ENCODE results near the gene GAREM2. TPM values are rescaled to one million over a fixed set of nuclear protein-coding genes. Genes with fewer than 3 reads are reported as not detected.
"Not testable (repeated sequence)": the region's sequence is repeated elsewhere in the genome, so short reads cannot be mapped to it uniquely, and the experiment has no call there.

Gene GAREM2
- total and polyA plus RNA-seq, 3 experiments from 2014 or later = 3.1 to 3.3 (median 3.2) TPM

DNA sequence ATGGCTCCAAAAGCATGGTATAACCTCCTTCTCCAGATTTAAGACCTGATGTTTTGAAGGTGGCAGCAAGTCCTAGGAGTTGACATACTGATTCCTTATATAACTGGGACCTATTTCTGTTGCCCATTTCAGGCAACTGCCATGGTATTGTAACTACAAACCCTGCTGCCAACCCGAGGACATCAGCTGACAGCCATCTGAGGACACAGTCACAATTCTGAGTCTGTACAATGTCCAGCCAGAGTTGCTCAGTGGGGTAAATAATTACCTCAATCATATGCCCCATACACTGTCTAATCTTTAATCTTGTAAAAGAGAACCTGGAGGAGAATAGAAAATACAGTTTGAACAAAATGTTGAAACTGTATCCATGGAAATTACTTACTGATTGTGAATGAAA, 8.7 kb upstream of the GAREM2 start:
- H3K4me3 ChIP-seq (ENCODE audit: low read length) = no peak overlapping the region
- CTCF ChIA-PET = no interaction called here
- POLR2A ChIA-PET = no interaction called here
- H3K27me3 Mint-ChIP-seq = no peaks in the 10 kb centered on the region
- no peak overlapping the region for H3K27ac Mint-ChIP-seq
- no peaks in the 10 kb centered on the region for H3K9me3 ChIP-seq (ENCODE audit: low read length)
- H3K27ac ChIP-seq (ENCODE audit: low read depth, low read length) = no peak overlapping the region
- H3K36me3 ChIP-seq (ENCODE audit: insufficient read depth, low read length) = no peaks in the 10 kb centered on the region
- H3K27me3 ChIP-seq (ENCODE audit: insufficient read depth, low read length, poor library complexity, severe bottlenecking) = no peaks in the 10 kb centered on the region
- H3K4me3 Mint-ChIP-seq = no peak overlapping the region
- peaks cover 0 to 3% (median 0%) of the 10 kb centered on the region in 3 donors for H3K36me3 Mint-ChIP-seq
- no peaks in the 10 kb centered on the region for H3K9me3 Mint-ChIP-seq
- H3K4me1 Mint-ChIP-seq = no peaks in the 10 kb centered on the region
- no peaks in the 10 kb centered on the region for H3K4me1 ChIP-seq (ENCODE audit: insufficient read depth, low read length)
- no peak for DNase-seq

DNA sequence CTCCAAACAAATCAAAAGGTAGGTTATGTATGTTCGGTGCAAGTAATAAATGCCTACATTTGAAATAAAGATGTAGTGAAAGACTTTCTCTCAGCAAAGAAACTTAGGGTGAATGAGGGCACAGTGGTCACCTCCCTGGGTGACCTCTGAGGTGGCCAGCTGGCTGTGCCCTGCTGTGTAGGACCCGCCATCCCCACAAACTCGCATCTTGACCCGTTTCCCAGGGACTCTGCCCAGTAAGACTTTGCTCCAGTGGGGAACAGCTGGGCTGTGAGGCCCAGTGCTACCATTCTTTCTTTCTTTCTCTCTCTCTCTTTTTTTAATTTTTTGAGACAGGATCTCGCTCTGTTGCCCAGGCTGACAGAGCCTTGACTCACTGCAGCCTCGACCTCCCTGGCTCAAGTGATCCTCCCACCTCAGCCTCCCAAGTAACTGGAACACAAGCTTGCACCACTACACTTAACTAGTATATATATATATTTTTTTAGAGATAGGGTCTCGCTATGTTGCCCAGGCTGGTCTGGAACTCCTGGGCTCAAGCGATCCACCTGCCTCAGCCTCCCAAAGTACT, 8.2 kb upstream of the GAREM2 start:
- H3K4me3 ChIP-seq (ENCODE audit: low read length) = no peak overlapping the region
- no peaks in the 10 kb centered on the region for H3K36me3 ChIP-seq (ENCODE audit: insufficient read depth, low read length)

DNA sequence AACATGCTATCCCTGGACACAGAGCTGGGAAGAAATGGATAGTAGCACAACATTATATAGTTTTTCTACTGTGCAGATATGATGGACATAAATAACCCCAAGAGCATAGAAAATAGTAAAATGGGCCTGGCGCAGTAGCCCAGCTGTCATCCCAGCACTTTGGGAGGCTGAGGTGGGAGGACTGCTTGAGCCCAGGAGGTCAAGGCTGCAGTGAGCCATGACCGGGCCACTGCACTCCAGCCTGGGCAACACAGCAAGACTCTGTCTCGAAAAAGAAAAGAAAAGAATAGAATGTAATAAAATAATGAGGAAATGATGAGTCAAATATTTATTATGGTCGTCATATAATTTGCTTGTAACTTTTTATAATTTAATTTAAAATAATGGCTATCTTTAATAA, 7.5 kb upstream of the GAREM2 start:
- no peak overlapping the region for H3K27ac ChIP-seq (ENCODE audit: low read depth, low read length)
- H3K4me1 Mint-ChIP-seq = no peaks in the 10 kb centered on the region
- H3K9me3 Mint-ChIP-seq = no peaks in the 10 kb centered on the region
- peaks cover 0 to under 1% (median 0%) of the 10 kb centered on the region in 3 donors for H3K36me3 Mint-ChIP-seq
- H3K4me3 Mint-ChIP-seq = no peak overlapping the region
- peaks cover 2 to 3% of the 10 kb centered on the region in 2 donors for H3K27me3 Mint-ChIP-seq
- POLR2A ChIA-PET = no interaction called here
- H3K27me3 ChIP-seq (ENCODE audit: insufficient read depth, low read length, poor library complexity, severe bottlenecking) = no peaks in the 10 kb centered on the region
- H3K27ac Mint-ChIP-seq = no peak overlapping the region
- H3K4me1 ChIP-seq (ENCODE audit: insufficient read depth, low read length) = no peaks in the 10 kb centered on the region
- H3K36me3 ChIP-seq (ENCODE audit: insufficient read depth, low read length) = no peaks in the 10 kb centered on the region
- H3K4me3 ChIP-seq (ENCODE audit: low read length) = no peak overlapping the region
- DNase-seq = no peak
- CTCF ChIA-PET = interaction anchor here (1.2 kb wide), 1 partner anchor 77 kb away, joined by 3 read pairs; no protein-coding TSS in a partner anchor
- H3K9me3 ChIP-seq (ENCODE audit: low read length) = no peaks in the 10 kb centered on the region

More for the DNA sequence above, 8.2 kb upstream of the GAREM2 start:
- Mint-ChIP-seq H3K36me3 (peaks cover 0 to 3% (median 0%) of the 10 kb centered on the region in 3 donors), H3K27ac (no peak overlapping the region), H3K9me3 (no peaks in the 10 kb centered on the region), H3K4me1 (no peaks in the 10 kb centered on the region), H3K27me3 (peaks cover 2% of the 10 kb centered on the region in 2 donors), H3K4me3 (no peak overlapping the region)
- ChIA-PET CTCF (no interaction called here), POLR2A (no interaction called here)
- Histone ChIP-seq H3K27me3 (ENCODE audit: insufficient read depth, low read length, poor library complexity, severe bottlenecking) (no peaks in the 10 kb centered on the region), H3K27ac (ENCODE audit: low read depth, low read length) (no peak overlapping the region), H3K4me1 (ENCODE audit: insufficient read depth, low read length) (no peaks in the 10 kb centered on the region), H3K9me3 (ENCODE audit: low read length) (no peaks in the 10 kb centered on the region)
- DNase-seq = no peak

DNA sequence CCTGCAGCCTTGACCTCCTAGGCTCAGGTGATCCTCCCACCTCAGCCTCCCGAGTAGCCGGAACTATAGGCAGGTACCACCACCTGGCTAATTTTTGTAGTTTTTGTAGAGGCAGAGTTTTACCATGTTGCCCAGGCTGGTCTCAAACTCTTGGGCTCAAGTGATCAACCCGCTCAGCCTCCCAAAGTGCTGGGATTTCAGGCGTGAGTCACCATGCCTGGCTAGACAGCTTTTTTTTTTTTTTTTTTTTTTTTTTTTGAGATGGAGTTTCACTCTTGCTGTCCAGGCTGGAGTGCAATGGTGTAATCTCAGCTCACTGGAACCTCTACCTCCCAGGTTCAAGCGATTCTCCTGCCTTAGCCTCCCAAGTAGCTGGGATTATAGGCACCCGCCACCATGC, 6.3 kb upstream of the GAREM2 start:
- ChIA-PET POLR2A (interaction anchor here (0.7 kb wide), 1 partner anchor 1706 kb away, joined by 9 read pairs; no protein-coding TSS in a partner anchor), CTCF (interaction anchor here (1.2 to 2.5 kb wide), 2 partner anchors 18 to 78 kb away, joined by 3 to 7 read pairs; no protein-coding TSS in a partner anchor)
- H3K36me3 ChIP-seq (ENCODE audit: insufficient read depth, low read length); H3K27ac Mint-ChIP-seq; H3K9me3 ChIP-seq (ENCODE audit: low read length); H3K27me3 ChIP-seq (ENCODE audit: insufficient read depth, low read length, poor library complexity, severe bottlenecking); H3K27ac ChIP-seq (ENCODE audit: low read depth, low read length); H3K4me3 Mint-ChIP-seq; H3K4me3 ChIP-seq (ENCODE audit: low read length); DNase-seq; H3K9me3 Mint-ChIP-seq; H3K4me1 Mint-ChIP-seq; H3K4me1 ChIP-seq (ENCODE audit: insufficient read depth, low read length); H3K36me3 Mint-ChIP-seq: not testable (repeated sequence)
- H3K27me3 Mint-ChIP-seq = peaks cover 2 to 11% of the 10 kb centered on the region in 2 donors

DNA sequence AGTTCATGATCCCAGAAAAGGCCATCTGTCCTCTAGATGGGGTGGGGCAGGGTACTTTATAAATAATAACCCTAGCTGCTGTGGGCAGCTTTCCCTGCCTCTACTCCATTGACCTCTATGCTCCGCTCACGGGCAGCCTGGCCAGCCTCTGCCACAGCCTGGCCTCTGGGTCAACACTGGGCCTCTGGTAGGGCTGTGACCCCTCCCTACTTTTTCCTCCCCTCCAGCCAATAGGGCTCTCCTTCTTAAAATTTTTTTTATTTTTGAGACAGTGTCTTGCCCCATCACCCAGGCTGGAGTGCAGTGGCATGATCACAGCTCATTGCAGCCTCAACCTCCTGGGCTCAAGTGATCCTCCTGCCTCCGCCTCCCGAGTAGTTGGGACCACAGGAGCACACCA, 4.1 kb upstream of the GAREM2 start:
- no peaks in the 10 kb centered on the region for H3K9me3 ChIP-seq (ENCODE audit: low read length)
- peaks cover 10 to 19% of the 10 kb centered on the region in 2 donors for H3K27me3 Mint-ChIP-seq
- H3K4me1 Mint-ChIP-seq = peaks cover 9 to 10% (median 9%) of the 10 kb centered on the region in 3 donors
- H3K4me3 Mint-ChIP-seq = no peak overlapping the region
- ChIA-PET CTCF (interaction anchor here (1.1 kb wide), 1 partner anchor 177 kb away, joined by 4 read pairs; no protein-coding TSS in a partner anchor), POLR2A (no interaction called here)
- H3K36me3 Mint-ChIP-seq = no peaks in the 10 kb centered on the region
- H3K27me3 ChIP-seq (ENCODE audit: insufficient read depth, low read length, poor library complexity, severe bottlenecking) = peaks cover 5% of the 10 kb centered on the region
- H3K27ac Mint-ChIP-seq = no peak overlapping the region
- H3K9me3 Mint-ChIP-seq = no peaks in the 10 kb centered on the region
- DNase-seq = no peak
- H3K36me3 ChIP-seq (ENCODE audit: insufficient read depth, low read length) = no peaks in the 10 kb centered on the region
- no peak overlapping the region for H3K4me3 ChIP-seq (ENCODE audit: low read length)
- no peaks in the 10 kb centered on the region for H3K4me1 ChIP-seq (ENCODE audit: insufficient read depth, low read length)
- no peak overlapping the region for H3K27ac ChIP-seq (ENCODE audit: low read depth, low read length)

DNA sequence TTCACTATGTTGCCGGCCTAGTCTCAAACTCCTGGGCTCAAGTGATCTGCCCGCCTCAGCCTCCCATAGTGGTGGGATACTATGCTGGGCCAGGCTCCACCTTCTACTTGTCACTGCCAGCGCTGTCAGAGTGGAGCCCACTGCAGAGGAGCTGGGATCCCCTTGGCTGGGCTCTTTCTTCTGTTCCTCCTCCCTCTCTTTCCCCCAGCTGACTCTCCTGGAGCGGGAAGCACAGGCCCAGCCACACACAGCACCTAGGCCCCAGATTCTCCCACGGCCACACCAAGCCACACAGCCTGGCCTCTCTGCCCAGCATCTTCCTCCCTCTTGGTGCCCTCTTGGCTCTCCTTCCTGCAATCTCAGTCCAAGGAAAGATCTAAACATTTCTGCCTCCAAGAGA, 3.7 kb upstream of the GAREM2 start:
- no peaks in the 10 kb centered on the region for H3K4me1 ChIP-seq (ENCODE audit: insufficient read depth, low read length)
- no peak for DNase-seq
- no peaks in the 10 kb centered on the region for H3K36me3 Mint-ChIP-seq

DNA sequence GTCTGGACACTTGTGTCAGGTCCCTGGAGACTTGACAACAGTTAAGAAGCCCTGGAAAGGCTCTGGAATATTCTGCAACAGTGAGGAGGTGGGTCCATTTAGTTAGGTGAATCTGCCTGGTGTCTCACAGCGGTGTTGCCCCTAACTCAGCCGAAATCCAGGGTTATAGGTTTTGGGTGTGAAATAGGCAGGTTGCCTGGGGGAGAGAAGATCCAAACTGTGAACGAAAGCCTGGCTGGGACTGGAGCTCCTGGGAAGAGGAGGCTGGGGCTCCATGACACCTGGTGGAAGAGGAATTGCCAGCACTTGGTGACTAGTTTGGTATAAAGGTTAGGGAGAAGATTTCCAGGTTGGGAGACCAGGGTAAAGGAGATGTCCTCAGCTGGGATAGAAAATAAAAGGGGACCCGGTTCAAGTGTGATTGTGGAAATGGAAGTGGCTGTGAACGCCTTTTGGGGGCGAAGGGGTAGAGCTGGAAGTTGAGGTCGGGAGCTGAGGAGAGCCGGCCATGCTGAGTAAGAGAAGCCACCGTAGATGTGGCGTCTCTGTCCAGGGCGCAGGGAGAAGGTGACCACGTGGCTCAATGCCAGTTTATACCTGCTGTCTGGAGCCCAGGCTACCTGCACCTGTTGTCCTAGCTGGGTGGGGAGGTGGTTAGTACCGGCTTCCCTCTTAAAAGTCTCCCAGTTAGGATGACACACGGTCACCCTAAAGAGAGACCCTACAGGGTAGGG, 3.0 kb upstream of the GAREM2 start:
- peaks cover 15 to 16% (median 15%) of the 10 kb centered on the region in 3 donors for H3K4me1 Mint-ChIP-seq
- no peaks in the 10 kb centered on the region for H3K36me3 Mint-ChIP-seq
- peak overlapping the region in 1 of 8 donors; percentile 27 for H3K27ac Mint-ChIP-seq
- H3K9me3 Mint-ChIP-seq = no peaks in the 10 kb centered on the region
- ChIA-PET CTCF (interaction anchor here (0.8 to 1.5 kb wide), 3 partner anchors 12 to 178 kb away, joined by 3 to 4 read pairs (median 4); no protein-coding TSS in a partner anchor), POLR2A (no interaction called here)
- peak overlapping the region in 2 of 7 donors; percentile 14 to 70 for H3K4me3 Mint-ChIP-seq
- Histone ChIP-seq H3K9me3 (ENCODE audit: low read length) (no peaks in the 10 kb centered on the region), H3K27me3 (ENCODE audit: insufficient read depth, low read length, poor library complexity, severe bottlenecking) (peaks cover 12% of the 10 kb centered on the region), H3K4me3 (ENCODE audit: low read length) (no peak overlapping the region), H3K27ac (ENCODE audit: low read depth, low read length) (no peak overlapping the region), H3K36me3 (ENCODE audit: insufficient read depth, low read length) (no peaks in the 10 kb centered on the region), H3K4me1 (ENCODE audit: insufficient read depth, low read length) (no peaks in the 10 kb centered on the region)
- DNase-seq = no peak
- peaks cover 16 to 27% of the 10 kb centered on the region in 2 donors for H3K27me3 Mint-ChIP-seq

More for the DNA sequence above, 3.7 kb upstream of the GAREM2 start:
- Histone ChIP-seq H3K27me3 (ENCODE audit: insufficient read depth, low read length, poor library complexity, severe bottlenecking) (peaks cover 8% of the 10 kb centered on the region), H3K36me3 (ENCODE audit: insufficient read depth, low read length) (no peaks in the 10 kb centered on the region), H3K27ac (ENCODE audit: low read depth, low read length) (no peak overlapping the region), H3K4me3 (ENCODE audit: low read length) (no peak overlapping the region), H3K9me3 (ENCODE audit: low read length) (no peaks in the 10 kb centered on the region)
- no peaks in the 10 kb centered on the region for H3K9me3 Mint-ChIP-seq
- ChIA-PET CTCF (interaction anchor here (1.1 to 1.5 kb wide), 2 partner anchors 12 to 178 kb away, joined by 3 to 4 read pairs; no protein-coding TSS in a partner anchor), POLR2A (no interaction called here)
- H3K4me1 Mint-ChIP-seq = peaks cover 10 to 11% (median 11%) of the 10 kb centered on the region in 3 donors
- H3K27me3 Mint-ChIP-seq = peaks cover 10 to 21% of the 10 kb centered on the region in 2 donors
- H3K27ac Mint-ChIP-seq = no peak overlapping the region
- H3K4me3 Mint-ChIP-seq = peak overlapping the region in 1 of 7 donors; percentile 33

DNA sequence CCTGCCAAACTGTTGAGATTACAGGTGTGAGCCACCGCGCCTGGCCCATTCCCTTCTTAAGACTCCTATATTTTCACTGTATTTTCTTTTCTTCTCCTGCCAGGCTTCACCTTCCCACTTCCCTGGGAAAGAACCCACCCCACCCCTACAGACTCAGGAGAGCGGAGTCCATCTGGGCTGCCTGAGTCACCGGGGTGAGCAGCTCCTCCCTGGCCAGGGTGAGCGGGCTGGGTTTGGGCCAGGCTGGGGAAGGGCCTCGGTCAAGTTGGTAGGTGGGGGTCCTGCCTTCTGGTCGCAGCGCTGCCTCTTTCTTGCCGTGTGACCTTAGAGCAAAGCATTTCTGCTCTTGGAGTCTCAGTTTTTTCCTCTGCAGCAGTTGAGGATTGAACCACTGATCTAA, 2.1 kb upstream of the GAREM2 start:
- H3K9me3 ChIP-seq (ENCODE audit: low read length) = no peaks in the 10 kb centered on the region
- H3K9me3 Mint-ChIP-seq = no peaks in the 10 kb centered on the region
- peaks cover 18 to 30% of the 10 kb centered on the region in 2 donors for H3K27me3 Mint-ChIP-seq
- POLR2A ChIA-PET = no interaction called here
- peak overlapping the region in 1 of 8 donors; percentile 39 for H3K27ac Mint-ChIP-seq
- no peak for DNase-seq
- H3K36me3 ChIP-seq (ENCODE audit: insufficient read depth, low read length) = no peaks in the 10 kb centered on the region
- H3K4me3 Mint-ChIP-seq = peak overlapping the region in 5 of 7 donors; percentile 12 to 85 (median 61)
- H3K4me1 Mint-ChIP-seq = peaks cover 15 to 16% (median 15%) of the 10 kb centered on the region in 3 donors
- CTCF ChIA-PET = interaction anchor here (1.5 to 3.4 kb wide), 2 partner anchors 11 to 14 kb away, joined by 3 to 11 read pairs; no protein-coding TSS in a partner anchor
- H3K4me3 ChIP-seq (ENCODE audit: low read length) = no peak overlapping the region
- H3K27me3 ChIP-seq (ENCODE audit: insufficient read depth, low read length, poor library complexity, severe bottlenecking) = peaks cover 12% of the 10 kb centered on the region
- H3K27ac ChIP-seq (ENCODE audit: low read depth, low read length) = no peak overlapping the region
- no peaks in the 10 kb centered on the region for H3K36me3 Mint-ChIP-seq
- no peaks in the 10 kb centered on the region for H3K4me1 ChIP-seq (ENCODE audit: insufficient read depth, low read length)
